HG03439 (cell line): ENCODE results near the gene RETSAT.
"Not testable (repeated sequence)": the region's sequence is repeated elsewhere in the genome, so short reads cannot be mapped to it uniquely, and the experiment has no call there.

Experiments used
- ATAC-seq: cut with Tn5 transposase; IDR thresholded peaks from one replicate; pipeline ENCODE4 v1.9.1; 2021; ENCODE audit warnings: mild to moderate bottlenecking, moderate library complexity; ENCODE audit not compliant: unreplicated experiment

The RETSAT gene

DNA sequence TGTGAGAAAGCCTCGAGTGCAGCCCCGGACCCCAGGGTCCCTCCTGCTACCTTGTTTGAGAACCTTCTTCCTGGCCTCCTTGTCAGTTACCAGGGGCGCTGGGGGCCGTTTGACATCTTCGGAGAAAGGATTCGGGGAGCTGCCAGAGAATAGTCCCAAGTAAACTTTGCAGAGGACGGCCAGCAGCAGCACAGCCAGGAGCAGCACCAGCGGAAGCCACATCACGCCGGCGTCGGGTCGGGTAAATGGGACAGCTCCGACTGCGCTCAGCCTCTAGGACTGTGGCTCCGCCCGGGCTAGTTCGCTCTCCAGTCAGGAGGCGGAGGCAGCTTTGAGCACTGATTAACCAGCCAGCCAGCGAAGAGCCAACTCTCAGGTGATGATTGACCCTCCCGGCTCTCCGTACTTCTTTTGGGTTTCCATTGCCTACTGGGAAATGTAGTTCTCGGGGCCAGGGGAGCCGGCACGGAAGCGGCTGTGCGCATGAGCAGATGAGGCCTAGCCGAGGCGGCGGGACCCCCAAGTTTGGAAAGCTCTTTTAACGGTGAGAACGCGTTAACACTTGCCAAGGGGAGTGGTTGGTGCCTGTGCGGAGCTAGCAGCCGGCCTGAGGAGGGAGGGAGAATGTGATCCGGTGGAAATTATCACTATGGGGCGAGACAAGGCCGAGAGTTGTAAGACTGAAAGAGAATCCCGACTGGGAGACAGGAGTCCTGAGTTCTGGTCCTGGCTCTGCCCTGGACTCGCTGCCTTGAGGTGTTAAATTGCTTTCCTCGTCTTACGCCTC is at the start of gene RETSAT, which contains the start of gene ELMOD3:
Gene RETSAT (minus strand): TSS at position 243 of the 787 bp plus-strand sequence. CDS start 21 bp downstream, at position 222.
Gene ELMOD3 (plus strand): TSS at position 484 of the 787 bp plus-strand sequence. CDS start 2,430 bp downstream, outside the sequence.
- ATAC-seq: peak; percentile 98

DNA sequence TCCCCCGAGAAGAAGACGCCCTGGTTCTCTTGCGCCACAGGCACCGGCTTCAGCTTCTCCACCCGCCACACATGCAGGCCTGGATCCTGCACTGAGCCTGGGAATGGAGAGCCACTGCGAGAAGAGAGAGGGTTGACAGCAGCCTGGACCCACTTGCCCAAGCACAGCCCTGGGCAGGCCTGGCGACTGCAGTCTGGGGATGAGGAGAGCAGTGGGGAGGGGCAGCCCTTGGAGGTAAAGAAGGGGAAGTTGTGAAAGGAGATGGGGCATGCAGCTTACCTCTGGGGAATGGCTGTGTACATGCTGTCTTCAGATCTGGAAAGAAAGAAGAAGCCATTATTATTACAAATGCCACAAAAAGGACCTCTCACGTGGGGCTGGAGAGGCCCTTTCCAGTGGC is 47.5 kb upstream of the RETSAT start:
- no peak for ATAC-seq

DNA sequence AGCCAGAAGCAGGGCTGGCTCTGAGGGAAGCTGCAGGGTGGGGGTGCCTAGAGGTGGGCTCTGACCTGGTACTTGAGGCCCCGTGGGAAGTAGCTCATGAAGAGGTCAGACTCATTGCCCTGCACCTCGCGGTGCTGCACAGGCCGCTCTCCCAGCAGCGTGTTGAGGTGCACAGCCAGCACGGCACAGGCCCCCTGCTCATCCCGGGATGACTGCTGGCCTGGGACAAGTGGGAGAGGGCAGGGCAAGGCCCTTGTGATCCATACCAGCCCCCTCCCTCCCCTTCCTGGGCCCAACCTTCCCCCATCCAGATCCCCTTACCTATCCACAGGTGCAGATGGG is 47.1 kb upstream of the RETSAT start:
- ATAC-seq: no peak

DNA sequence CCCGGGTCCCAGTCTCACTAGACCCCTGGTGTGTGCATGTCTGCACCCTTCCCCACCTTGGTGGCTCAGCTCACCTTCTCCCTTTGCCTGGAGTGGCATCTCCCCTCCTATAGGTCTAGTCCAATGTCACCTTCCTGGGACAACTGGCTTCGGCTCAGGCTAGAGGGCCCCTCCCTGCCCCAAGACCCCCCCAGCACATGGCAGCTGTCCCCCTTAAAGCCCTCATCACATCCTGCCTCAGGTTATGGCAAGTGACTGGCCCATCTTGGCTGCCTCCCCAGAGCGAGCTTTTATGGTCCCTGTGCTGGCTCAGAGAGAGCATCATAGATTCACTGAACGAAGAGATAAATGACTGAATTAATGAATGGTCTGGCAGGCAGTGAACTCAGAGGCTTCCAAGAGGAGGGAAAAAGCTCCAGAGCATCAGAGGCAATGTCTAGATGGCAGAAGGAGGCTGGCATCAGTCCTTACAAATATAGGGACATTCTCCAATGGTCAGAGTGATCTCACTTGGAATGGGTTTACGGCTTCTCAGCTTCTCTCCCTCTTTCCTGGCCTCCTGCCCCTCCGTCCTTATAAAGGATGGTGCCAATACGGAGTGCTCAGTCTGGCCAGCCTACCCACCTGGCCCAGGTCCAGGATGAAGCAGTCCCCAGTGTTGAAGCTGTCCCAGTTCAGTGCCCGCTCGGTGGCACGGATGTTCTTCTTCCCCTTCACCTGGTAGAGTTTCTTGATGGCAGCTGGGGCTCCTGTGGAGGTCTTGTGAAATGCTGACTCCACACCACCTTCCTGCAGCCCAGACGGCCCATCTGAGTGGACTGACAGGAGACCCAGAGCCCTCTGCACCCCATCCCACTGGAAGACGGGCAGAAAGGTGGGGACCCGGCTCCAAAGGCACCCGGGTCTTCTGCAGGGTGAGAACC is 46.5 kb upstream of the RETSAT start:
- no peak for ATAC-seq

DNA sequence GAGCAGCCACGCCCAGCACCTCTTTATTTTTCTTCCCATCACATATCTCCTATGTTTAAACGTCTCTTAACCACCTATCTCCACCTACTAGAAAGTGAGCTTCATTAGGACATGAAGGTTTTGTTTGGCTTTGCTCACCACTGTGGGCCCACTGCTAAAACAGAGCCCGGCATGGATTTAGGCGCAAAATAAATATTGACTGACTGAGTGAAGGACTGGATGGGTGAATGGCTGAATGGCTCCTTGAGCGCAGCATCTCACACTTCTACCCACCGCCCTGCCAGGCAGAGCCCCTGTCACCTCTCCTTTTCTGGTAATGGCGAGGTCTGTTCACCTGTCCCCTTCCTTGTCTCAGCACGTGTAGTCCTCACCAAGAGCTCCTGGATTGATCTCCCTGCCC is 45.7 kb upstream of the RETSAT start:
- no peak for ATAC-seq

DNA sequence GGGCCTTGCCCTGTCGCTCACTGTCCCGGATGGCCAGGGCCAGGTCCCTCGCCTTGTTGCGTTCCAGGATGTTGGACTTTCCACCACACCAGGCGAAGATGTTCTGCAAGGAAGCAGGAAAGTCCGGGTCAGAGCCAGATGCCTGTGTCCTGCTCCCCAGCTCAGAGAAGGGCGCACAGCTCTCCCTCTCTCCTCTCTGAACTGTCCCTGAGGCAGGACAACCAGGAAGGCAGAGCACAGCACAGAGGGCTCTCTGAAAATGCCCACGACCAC is 44.8 kb upstream of the RETSAT start:
- ATAC-seq: no peak

DNA sequence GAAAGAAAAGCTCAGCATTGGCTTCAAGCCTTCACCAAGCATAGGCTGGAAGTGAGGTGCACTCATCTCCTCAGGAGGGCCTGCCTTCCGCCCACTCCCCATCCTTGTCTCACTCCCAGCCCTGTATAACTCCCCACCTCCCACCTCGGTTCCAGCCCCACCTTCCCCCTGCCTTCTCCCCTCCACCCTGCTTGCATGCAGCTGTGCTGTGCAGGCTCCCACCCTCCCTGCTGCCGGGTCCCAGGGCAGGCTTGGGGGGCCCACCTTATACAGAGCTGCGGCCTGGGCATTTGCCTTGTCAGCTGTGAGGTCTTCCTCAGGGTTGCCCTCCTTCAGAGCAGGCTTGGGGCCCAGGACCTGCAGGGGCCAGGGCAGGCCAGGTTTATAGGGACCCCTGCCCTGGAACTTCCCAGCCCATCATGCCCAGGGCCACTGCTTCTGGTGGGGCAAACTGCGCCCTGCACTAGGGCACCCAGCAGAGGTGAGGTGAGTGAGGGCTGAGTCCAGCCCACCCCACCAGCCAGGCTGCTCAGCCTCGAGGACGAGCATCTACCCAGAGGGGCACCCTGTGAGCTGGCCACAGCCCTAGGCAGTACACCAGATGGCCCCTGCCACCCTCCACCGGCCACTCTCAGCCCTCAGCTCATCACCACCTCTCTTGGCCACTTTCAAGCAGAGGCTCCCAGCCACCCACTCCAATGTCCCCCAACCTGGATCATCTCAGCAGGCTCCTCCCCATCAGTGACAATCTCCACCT is 44.3 kb upstream of the RETSAT start:
- ATAC-seq: no peak

DNA sequence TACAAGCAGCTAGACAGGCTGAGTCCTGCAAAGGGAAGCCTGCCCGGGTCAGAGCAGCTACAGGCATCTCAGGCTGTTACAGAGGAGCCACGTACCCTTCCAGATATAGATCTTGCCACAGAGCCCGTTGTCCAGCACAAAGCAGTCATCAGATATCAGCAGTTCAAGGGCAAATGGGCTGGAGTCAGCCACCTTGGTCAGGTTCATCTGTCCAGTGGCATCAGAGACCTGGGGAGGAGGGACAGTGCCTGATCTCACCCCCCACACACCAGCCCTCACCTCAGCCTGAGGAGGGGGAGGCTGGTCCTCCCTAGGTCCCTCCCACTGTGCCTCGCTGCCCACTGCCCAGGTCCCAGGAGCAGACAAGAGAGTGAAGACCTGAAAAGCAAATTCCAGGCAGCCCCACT is 43.6 kb upstream of the RETSAT start:
- ATAC-seq: no peak

DNA sequence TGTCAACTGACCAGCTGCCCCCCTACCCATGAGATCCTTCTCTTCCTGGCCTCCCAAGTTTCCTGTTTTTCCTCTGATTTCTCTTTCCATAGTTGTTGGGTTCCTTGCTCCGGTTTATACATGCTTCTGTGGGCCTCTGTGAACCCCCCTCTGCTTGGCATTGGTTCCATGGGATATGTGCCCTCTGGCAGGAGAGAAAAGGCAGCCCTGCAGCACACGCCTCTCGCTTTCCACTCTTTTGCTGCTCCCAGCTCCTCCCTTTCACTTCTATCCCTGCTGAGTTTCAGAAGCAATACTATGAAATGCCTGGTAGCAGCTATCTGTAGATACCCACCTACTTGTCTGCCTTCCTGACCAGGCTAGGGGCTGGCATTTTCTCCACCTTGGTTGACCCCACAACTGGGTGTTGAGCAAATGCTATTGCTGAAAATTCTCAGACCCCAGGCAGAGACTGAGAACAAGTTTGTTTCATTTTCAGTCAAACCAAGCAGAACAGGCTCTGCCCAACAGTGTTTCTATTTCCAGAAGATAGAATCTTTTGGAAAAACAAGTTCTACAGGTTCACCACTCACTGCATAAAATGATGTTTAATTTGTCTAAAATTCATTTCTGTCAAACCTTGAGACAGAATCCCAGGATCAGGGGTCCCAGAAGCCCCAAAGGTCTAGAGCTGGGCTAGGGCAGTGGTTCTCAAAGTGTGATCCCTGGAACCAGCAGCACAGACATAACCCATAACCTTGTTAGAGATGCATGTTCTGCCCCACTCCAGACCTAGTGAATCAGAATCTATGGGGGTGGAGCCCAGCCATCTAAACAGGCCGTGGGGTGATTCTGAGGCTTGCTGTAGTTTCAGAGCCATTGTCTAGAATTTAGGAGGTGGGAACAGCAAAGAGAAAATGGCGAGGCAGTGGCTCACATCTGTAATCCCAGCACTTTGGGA is 42.5 kb upstream of the RETSAT start:
- no peak for ATAC-seq

DNA sequence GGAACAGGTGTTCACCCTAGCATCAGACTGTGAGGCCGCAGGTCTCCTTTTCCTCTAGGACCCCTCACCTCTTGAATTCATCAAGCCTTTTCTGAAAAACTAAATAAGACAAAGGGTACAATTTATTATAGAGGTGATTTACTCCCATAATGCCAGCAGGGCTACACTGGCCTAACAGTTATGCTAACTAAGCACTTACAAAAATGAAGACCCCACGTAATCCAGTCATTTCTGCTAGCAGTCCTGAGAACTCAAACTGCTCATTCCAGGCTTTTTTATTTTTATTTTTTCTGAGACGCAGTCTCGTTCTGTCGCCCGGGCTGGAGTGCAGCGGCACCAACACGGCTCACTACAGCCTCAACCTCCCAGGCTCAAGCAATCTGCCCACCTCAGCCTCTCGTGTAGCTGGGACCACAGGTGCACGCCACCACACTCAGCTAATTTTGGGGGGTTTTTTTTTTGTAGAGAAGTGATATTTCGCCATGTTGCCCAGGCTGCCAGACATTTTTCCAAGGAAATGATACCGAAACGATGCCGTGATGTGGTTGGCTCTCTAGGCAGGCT is 41.7 kb upstream of the RETSAT start:
- no peak for ATAC-seq

DNA sequence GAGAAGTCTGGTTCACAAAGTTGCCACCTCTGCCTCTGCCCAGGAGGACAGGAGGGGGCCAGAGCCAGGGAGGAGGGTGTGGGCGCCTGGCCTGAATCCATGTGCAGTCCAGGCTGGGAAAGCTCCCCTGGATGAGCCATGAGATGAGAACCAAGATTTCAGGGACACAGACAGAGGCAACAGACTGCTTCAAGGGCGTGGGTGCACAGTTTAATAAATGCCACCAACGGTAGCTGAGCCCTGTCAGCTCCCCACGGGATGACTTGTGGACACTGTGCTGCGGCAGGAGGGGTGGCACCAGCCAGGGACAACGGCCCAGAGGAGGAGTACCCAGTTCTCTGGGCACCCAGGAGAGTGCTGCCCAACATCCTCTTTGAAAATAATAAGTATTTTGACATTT is 40.6 kb upstream of the RETSAT start:
- ATAC-seq: no peak

DNA sequence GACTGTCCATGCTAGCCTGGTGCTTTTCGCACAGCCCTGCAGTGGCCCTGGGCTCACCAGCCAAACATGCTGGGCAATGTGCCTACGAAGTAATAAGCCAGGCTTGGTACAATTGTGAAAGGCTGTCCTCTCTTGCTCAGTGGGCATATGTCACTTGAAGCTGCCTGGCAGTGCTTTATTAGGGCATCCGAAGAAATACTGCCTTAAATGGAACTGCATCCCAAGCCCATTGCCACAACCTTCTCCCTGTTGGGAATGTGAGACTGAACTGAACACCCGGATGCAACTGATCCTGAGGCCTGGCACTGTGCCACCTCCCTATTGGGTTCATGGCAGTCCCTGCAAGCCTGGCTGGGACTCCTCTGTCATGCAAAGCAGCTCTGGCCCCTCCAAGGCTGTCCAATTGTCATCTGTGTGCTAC is 39.9 kb upstream of the RETSAT start:
- ATAC-seq: no peak

DNA sequence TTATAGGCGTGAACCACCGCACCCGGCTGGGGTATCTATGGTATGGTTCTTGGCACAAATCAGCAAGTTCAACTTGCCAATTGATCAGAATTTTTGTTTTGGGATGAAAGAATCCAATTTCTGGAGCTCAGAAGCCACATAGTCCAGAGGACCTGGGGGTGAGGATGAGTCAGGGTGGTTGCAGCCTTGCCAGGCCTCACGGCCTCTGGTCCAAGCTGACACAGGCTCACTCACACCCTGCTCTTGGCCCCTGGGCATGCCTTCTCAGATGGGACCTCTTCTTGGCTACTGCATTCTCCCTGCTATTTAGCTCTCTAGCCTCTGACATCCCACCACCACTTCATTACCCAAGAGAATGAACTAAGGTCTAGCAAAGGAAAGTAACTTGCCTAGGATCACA is 39.5 kb upstream of the RETSAT start:
- ATAC-seq: no peak

DNA sequence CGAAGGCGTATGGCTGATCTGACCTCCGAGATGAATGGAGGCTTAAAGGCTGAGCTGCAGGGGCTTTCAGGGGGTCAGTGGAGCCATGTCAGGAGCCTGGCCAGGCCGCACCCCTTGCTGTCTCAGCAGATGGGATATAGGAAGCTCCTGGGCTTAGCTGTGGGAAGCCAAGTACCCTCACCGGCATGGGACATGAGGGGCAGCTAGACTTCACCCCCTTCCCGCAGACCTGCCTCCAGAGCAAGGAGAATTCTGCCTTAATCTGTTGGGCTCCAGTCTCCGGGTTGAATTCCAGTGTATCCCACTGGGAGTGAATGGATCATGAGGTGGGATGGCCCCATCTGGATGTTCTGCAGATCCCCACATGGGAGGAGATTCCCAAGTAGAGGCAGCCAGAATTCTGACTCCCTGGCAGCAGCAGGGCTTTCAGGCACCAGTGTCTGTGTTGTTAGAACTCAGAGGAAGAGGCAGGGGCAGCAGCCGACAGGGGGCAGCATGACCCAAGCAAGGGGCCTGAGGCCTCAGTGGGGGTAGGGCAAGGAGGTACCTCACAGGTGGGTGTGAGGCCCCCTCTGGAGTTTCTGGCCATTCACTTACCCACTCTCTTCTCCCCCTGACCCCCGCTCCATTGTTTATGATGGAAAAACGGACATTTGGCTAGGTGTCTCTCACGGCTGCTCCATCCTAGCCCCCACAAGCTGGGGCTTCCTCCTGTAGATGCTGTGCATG is 36.8 kb upstream of the RETSAT start:
- ATAC-seq: no peak

DNA sequence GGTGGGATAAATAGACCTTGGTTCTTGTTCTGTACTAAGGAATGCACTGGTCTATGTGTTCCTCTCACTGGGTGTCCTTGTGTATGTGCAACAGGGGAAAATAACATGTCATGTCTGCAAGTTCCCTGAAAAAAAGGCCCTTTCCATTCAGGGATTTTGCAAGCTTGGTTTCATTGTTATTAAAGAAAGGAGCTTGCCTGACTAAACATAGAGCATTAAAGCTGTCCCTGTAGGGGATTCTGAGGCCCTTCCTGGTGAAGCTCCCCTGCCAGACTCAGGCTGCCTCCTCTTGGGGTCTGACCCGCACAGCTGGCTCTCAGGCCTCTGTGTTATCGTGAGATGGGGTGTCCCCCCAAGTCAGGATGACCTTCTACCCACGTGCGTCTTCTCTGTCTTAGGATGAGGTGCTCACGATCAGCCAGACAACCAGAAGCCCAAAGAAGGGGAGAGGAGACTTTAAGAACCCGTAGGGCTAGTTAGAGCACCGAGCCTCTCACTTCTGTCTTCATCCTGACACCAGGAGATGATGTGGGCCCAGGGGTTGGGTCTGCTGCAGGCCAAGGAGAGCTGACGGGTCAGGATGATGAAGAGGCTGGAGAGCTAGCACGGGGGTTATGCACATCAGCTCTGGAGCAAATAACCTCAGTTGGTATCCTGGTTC is 34.7 kb upstream of the RETSAT start:
- no peak for ATAC-seq

DNA sequence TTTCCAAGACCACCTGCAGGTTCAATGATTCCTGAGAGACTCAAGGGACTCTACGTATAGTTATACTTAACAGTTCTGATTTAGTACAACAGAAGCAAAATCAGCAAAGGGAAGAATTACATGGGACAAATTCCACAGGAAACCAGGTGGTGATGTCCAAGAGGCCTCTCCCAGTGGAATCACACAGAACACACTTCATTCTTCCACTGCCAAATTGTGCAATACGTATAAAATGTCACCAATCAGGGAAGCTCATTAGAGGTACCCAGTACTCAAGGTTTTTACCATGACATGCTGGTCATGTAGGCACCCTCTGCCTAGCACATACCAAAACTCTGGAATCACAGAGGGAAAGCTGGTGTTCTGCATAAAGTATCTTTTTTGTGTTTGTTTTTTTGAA is 33.4 kb upstream of the RETSAT start:
- ATAC-seq: no peak

DNA sequence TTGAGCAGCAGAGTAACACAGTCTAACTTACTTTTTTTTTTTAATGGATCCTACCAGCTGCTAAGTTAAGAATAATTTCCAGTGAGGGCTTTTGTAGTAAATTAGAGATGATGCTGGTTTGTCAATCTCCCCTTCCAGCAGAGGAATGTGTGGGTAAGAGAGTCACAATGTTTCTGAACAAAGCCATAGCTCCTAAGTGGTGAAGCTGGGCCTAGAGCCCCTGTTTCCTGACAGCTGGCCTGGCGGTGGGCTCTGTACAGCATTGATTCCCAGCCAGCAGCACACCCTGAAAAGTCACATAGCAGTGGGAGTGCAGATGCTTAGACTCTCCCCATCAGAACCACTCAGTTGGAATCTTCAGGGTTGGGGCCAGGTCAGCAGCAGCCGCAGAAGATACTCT is 31.4 kb upstream of the RETSAT start:
- no peak for ATAC-seq

DNA sequence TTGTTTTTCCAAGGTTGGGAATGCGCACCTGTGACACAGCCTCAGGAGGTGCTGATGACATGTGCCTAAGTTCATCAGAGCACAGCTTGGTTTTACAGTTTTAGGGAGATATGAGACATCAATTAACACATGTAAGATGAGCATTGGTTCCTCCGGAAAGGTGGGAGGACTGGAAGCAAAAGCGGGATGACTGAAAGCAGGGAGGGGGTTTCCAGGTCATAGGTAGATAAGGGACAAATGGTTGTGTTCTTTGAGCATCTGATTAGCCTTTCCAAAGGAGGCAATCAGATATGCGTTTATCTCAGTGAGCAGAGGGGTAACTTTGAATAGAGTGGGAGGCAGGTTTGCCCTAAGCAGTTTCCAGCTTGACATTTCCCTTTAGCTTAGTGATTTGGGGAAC is 29.5 kb upstream of the RETSAT start:
- no peak for ATAC-seq

DNA sequence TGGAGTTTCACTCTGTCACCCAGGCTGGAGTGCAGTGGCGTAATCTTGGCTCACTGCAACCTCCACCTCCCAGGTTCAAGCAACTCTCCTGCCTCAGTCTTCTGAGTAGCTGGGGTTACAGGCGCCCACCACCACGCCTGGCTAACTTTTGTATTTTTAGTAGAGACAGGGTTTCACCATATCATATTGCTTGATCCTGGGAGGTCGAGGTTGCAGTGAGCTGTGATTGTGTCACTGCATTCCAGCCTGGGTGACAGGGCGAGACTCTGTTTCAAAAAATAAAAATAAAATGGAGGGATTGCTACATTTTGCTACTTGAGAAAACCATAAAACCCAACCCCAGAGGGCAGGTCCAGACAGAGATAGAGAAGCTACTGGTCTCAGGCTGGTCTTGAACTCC is 28.8 kb upstream of the RETSAT start:
- ATAC-seq: not testable (repeated sequence)
